Right cardiac atrium (tissue), 5 donors: ENCODE measurements around the gene CAPN14. TPM values are rescaled to one million over a fixed set of nuclear protein-coding genes. Genes with fewer than 3 reads are reported as not detected.

Experiments
- ATAC-seq, 2 donors: fragments of 200-7000 bp; cut with Tn5 transposase; one replicate each; pipeline versions ENCODE4 v1.8.0 to v1.9.1; 2020; ENCODE audit warnings: moderate library complexity in 2 of 2, mild to moderate bottlenecking in 1 of 2
- DNase-seq, 3 donors: peaks; one replicate each; pipeline ENCODE4 v3.0.0-alpha.2; 2020
- H3K27ac ChIP-seq: one replicate; pipeline ENCODE4 v1.5.1; 2013; ENCODE audit warnings: mild to moderate bottlenecking, low read length, control low read depth, moderate library complexity
- H3K27me3 ChIP-seq: one replicate; pipeline ENCODE4 v1.6.1; 2013; ENCODE audit not compliant: control insufficient read depth, insufficient read depth
- H3K4me1 ChIP-seq: one replicate; pipeline ENCODE4 v1.6.1; 2013; ENCODE audit warnings: low read length; ENCODE audit not compliant: control insufficient read depth, insufficient read depth
- H3K4me3 ChIP-seq: one replicate; pipeline ENCODE4 v1.5.1; 2013; ENCODE audit warnings: low read length, control low read depth
- H3K9me3 ChIP-seq: one replicate; pipeline ENCODE4 v1.6.1; 2013; ENCODE audit warnings: low read length; ENCODE audit not compliant: control insufficient read depth
- WGBS: extraction: QIAGEN DNeasy Blood & Tissue Kit; methylation state at CpG from one replicate; pipeline ENCODE4 v1.1.7; 2013; 5-methylcytosine and 5-hydroxymethylcytosine counted together
- intact Hi-C, 4 donors: fragments of 100-400 bp; cut with DNase I; formaldehyde crosslinking; loops; one replicate each; pipeline versions ENCODE4 v1.11.0 to v1.14.0; 2022 to 2023
- polyA plus RNA-seq: library from polyadenylated mRNA; stranded (reverse); fragments of 200-250 nt; gene quantifications from one replicate; pipeline ENCODE4 v1.2.3, GENCODE V29; 2013
- total RNA-seq, 4 donors: library from RNA; stranded (reverse); fragmentation: NEBNext Ultra II Directional; extraction: Animal tissue kit (Norgen Biotek cat#: 25700); gene quantifications; one replicate each; pipeline ENCODE4 v1.2.1, GENCODE V29; 2021
- donor health status: healthy with polysubstance abuse.
- donor health status: DM: no; HTN: yes; CAD: no.
- donor health status: DM: no; HTN: no; CAD: no.
- donor health status: DM: no; HTN: yes; CAD: no; lungs with severe emphysema.
- donor health status: DM: yes; HTN: yes; CAD: no.

CAPN14 gene
- total and polyA plus RNA-seq, 5 donors = 0.07 to 0.18 (median 0.09) TPM

DNA sequence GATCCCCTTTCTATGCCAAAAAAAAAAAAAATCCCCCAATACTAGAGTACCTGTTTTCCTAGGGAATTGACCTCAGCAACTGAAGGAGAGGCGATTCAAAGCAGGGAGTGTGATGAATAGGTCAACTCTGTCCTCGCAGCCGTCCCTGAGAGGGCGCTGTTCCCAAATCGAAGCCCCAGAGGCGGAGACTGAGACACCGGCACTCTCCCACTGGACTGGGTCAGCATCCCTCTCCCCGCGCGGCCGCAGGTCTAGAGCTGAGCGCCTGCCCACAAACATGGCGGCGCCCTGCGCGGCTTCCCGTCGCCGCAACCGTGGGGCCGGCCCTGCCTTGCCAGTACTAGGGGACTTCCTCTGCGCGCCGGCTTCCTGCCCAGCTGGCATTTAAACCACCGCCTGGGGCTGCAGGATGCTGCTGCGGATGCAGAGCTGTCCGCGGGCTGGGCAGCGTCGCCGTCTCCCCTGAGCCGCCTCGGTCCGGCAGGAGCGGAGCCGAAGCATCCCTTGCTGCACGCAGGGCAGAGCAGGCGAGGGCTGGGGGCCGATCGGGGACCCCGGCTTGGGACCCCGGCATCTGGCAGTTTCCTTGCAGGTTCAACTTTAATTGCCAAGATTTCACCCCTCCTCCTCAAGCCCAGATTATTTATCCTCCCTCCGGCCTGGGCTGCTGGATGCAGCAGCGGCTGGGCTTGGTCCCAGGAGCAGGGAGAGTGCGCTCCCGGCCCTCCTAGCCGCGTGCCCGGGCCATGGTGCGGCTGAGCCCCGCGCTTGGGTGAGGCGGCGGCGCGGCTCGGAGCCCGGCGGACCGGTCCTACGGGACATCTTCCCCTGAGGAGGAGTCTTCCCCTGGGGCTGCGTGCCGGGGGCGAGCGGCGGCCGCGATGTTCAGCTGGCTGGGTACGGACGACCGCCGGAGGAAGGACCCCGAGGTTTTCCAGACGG is 16.7 kb upstream of the CAPN14 start, which contains the start of gene EHD3:
Gene EHD3, plus strand, starts transcription at position 412 of the 942 bp plus-strand sequence. Its CDS starts 470 bp downstream, at position 882.
- 2% methylated on average over 74 of the region's 74 CpGs for WGBS
- Histone ChIP-seq H3K4me3 (peak within 1 kb of the TSS; percentile 52), H3K27ac (no peak within 1 kb of the TSS), H3K9me3 (no peaks in the 10 kb centered on the region), H3K27me3 (no peaks in the 10 kb centered on the region), H3K4me1 (peaks cover 7% of the 10 kb centered on the region)
- intact Hi-C loops = loop anchor here in 1 of 4 donors (5.0 kb wide), 1 partner anchor 93 kb away; no protein-coding TSS in a partner anchor
- DNase-seq = peak; percentile 89 to 95 (median 95)
- ATAC-seq = peak; percentile 98 to 99

- Histone ChIP-seq H3K27ac (no peak overlapping the region), H3K4me3 (no peak overlapping the region), H3K9me3 (no peaks in the 10 kb centered on the region), H3K27me3 (no peaks in the 10 kb centered on the region), H3K4me1 (peaks cover 6% of the 10 kb centered on the region)
- intact Hi-C loops = loop anchor here in 1 of 4 donors (5.0 kb wide), 1 partner anchor 94 kb away; no protein-coding TSS in a partner anchor
- peak in 1 of 2 donors; percentile 45 for ATAC-seq
- 87% methylated on average over 1 of the region's 1 CpG for WGBS
- DNase-seq = no peak
Measured at GRCh38 chr2:31233231-31233630, 15.9 kb upstream of the CAPN14 start.

DNA sequence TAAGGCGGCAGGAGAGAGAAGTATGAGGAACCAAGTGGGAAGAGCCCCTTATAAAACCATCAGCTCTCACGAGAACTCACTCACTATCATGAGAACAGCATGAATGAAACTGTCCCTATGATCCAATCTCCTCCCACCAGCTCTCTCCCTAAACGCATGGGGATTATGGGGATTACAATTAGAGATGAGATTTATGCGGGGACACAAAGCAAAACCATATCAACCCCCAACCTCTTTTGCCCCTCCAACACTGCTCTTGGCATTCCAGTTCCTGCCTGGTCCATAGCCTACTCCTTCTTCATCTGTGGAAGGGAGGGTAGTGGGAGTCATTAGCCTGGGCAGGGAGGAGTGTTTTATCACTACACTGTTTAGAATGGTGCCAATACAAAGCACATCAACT is 15.3 kb upstream of the CAPN14 start:
- Histone ChIP-seq H3K27ac (no peak overlapping the region), H3K9me3 (no peaks in the 10 kb centered on the region), H3K4me1 (peaks cover 6% of the 10 kb centered on the region), H3K27me3 (no peaks in the 10 kb centered on the region), H3K4me3 (no peak overlapping the region)
- no peak for DNase-seq
- ATAC-seq = no peak
- 75% methylated on average over 4 of the region's 4 CpGs for WGBS
- intact Hi-C loops = loop anchor here in 1 of 4 donors (5.0 kb wide), 1 partner anchor 95 kb away; no protein-coding TSS in a partner anchor

DNA sequence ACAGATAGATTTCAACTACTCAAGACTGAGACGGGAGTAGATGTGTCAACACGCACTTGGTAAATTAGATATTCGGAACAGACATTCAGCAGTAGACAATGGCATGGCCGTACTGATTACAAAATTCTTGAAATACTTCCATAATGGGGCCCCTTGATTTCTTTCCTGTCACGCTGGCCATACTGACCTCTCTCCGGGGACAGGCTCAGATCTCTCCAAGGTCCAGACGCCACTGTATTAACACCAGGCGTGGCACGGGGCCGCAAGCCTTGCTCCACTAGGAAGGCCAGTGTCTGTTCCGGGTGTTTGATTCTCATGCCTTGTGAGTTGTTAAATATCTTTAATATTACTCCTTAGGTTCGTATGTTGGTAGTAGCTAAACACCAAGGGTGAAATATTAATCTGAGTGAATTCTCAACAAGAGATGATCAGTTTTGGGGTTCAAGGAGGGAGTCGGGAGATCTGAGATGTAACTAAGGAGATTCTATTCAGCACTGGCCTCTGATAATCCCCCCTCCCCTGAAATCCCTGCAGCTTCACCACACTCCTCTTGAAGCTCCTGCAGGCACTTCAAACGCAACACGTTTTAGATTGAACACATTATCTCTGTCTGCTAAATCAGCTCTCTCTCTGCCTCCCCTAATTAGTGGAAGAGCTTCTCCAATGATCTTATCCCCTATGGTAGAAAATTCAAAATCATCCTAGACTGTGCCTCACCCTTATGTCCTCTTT is 14.4 kb upstream of the CAPN14 start:
- no peaks in the 10 kb centered on the region for H3K9me3 ChIP-seq
- ATAC-seq (peak in 1 of 2 donors; percentile 12), DNase-seq (peak in 1 of 3 donors; percentile 61)
- no peak overlapping the region for H3K27ac ChIP-seq
- no peak overlapping the region for H3K4me3 ChIP-seq
- peaks cover 6% of the 10 kb centered on the region for H3K4me1 ChIP-seq
- intact Hi-C loops = loop anchor here in 1 of 4 donors (5.0 kb wide), 1 partner anchor 96 kb away; no protein-coding TSS in a partner anchor
- H3K27me3 ChIP-seq = no peaks in the 10 kb centered on the region
- 48% methylated on average over 15 of the region's 15 CpGs for WGBS

GRCh38 chr2:31230751-31231150 is 13.4 kb upstream of the CAPN14 start:
- H3K4me3 ChIP-seq = no peak overlapping the region
- no peak for DNase-seq
- intact Hi-C loops = loop anchor here in 1 of 4 donors (5.0 kb wide), 1 partner anchor 97 kb away; no protein-coding TSS in a partner anchor
- whole genome bisulfite sequencing = 75% methylated on average over 3 of the region's 3 CpGs
- ATAC-seq = no peak
- H3K27me3 ChIP-seq = no peaks in the 10 kb centered on the region
- no peaks in the 10 kb centered on the region for H3K9me3 ChIP-seq
- H3K4me1 ChIP-seq = peaks cover 5% of the 10 kb centered on the region
- no peak overlapping the region for H3K27ac ChIP-seq

GRCh38 chr2:31228717-31229116 is 11.4 kb upstream of the CAPN14 start:
- no peak overlapping the region for H3K27ac ChIP-seq
- DNase-seq (no peak), ATAC-seq (no peak)
- intact Hi-C loops = loop anchor here in 1 of 4 donors (5.0 kb wide), 1 partner anchor 104 kb away; no protein-coding TSS in a partner anchor
- no peaks in the 10 kb centered on the region for H3K9me3 ChIP-seq
- no peaks in the 10 kb centered on the region for H3K27me3 ChIP-seq
- 89% methylated on average over 3 of the region's 3 CpGs for WGBS
- H3K4me3 ChIP-seq = no peak overlapping the region
- peaks cover 3% of the 10 kb centered on the region for H3K4me1 ChIP-seq

GRCh38 chr2:31227711-31228125 is 10.4 kb upstream of the CAPN14 start:
- ATAC-seq = no peak
- no peak overlapping the region for H3K27ac ChIP-seq

DNA sequence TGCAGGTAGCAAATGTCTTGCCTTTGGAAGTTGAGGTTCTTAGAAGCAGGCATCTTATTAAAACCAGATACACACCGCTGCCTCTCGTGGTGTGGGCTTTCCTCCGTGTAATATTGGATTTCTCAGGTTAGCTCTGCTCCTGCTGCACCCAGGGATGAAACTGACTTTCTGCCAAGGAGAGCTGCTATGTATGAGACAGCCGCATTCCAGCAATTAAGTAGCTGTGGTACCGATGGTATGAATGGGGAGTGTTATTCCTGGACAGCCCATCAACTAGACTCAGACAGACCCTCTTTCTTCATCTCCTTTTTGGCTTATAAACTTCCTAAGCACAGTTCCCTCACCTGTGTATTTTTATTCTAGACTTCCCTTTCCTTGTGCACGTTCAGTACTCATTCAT is 9.8 kb upstream of the CAPN14 start:
- Histone ChIP-seq H3K4me3 (no peak overlapping the region), H3K27me3 (no peaks in the 10 kb centered on the region), H3K27ac (no peak overlapping the region), H3K4me1 (no peaks in the 10 kb centered on the region), H3K9me3 (no peaks in the 10 kb centered on the region)
- no peak for ATAC-seq
- no peak for DNase-seq
- 53% methylated on average over 6 of the region's 6 CpGs for WGBS
- intact Hi-C loops = loop anchor here in 1 of 4 donors (5.0 kb wide), 1 partner anchor 105 kb away; no protein-coding TSS in a partner anchor

More at GRCh38 chr2:31227711-31228125, 10.4 kb upstream of the CAPN14 start:
- WGBS = 75% methylated on average over 10 of the region's 10 CpGs
- Histone ChIP-seq H3K4me3 (no peak overlapping the region), H3K27me3 (no peaks in the 10 kb centered on the region), H3K4me1 (no peaks in the 10 kb centered on the region), H3K9me3 (no peaks in the 10 kb centered on the region)
- intact Hi-C loops = loop anchor here in 1 of 4 donors (5.0 kb wide), 1 partner anchor 105 kb away; no protein-coding TSS in a partner anchor
- no peak for DNase-seq

GRCh38 chr2:31226266-31226665 is 9.0 kb upstream of the CAPN14 start:
- no peak for ATAC-seq

DNA sequence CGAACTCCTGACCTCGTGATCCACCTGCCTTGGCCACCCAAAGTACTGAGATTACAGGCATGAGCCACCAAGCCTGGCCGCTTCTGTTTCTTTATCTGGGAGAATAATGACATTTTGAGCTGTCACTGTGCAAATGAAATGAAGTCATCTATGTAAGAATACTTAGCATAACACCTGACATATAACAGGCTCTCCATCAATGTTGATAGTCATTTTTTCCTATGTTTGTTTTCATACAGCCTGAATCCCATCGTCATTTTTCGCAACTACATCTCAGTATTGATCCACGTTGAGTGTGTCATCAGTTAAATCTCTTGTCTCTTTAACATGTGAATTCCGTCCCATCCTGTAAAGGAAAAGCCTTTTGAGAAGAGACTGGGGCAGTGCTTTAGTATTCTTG is 6.4 kb upstream of the CAPN14 start:
- no peak for ATAC-seq
- 92% methylated on average over 7 of the region's 7 CpGs for WGBS
- Histone ChIP-seq H3K27me3 (no peaks in the 10 kb centered on the region), H3K9me3 (no peaks in the 10 kb centered on the region), H3K4me3 (no peak overlapping the region), H3K27ac (no peak overlapping the region), H3K4me1 (no peaks in the 10 kb centered on the region)
- no peak for DNase-seq
- intact Hi-C loops = no loop called here

More at GRCh38 chr2:31226266-31226665, 9.0 kb upstream of the CAPN14 start:
- Histone ChIP-seq H3K4me1 (no peaks in the 10 kb centered on the region), H3K27ac (no peak overlapping the region), H3K27me3 (no peaks in the 10 kb centered on the region), H3K4me3 (no peak overlapping the region), H3K9me3 (no peaks in the 10 kb centered on the region)
- DNase-seq = no peak
- intact Hi-C loops = loop anchor here in 1 of 4 donors (5.0 kb wide), 1 partner anchor 106 kb away; no protein-coding TSS in a partner anchor
- 33% methylated on average over 2 of the region's 2 CpGs for WGBS
